Measurements from ENCODE around the gene PPP4R2.

GRCh38 chr3:72996473-72997333, at the start of gene PPP4R2:
- TF ChIP-seq CTCF (conservative IDR thresholded peaks at IDR 0.05; ENCODE audit: low read depth, low read length) = no peak
- no peak for TF ChIP-seq EZH2phosphoT487 (IDR thresholded peaks at IDR 0.05; ENCODE audit: borderline replicate concordance, low read length)

Measured in PC-3 (cell line).